Left kidney (tissue), 2 donors: ENCODE results near the gene EFCAB6. TPM values are rescaled to one million over a fixed set of nuclear protein-coding genes. Genes with fewer than 3 reads are reported as not detected.
"Not testable (repeated sequence)": the region's sequence is repeated elsewhere in the genome, so short reads cannot be mapped to it uniquely, and the experiment has no call there.

Experiments
- DNase-seq: peaks from one replicate; pipeline ENCODE4 v3.0.0-alpha.2; 2013
- polyA plus RNA-seq: library from polyadenylated mRNA; unstranded; fragments of 120-200 nt; gene quantifications from one replicate; pipeline ENCODE4 v1.2.1, GENCODE V29; 2013; ENCODE audit not compliant: insufficient read length

The EFCAB6 gene
- polyA plus RNA-seq, 1 donor, result 6.5 TPM

GRCh38 chr22:43720716-43721115, 91.4 kb downstream of the EFCAB6 start:
- no peak for DNase-seq

GRCh38 chr22:43714104-43714503, 98.0 kb downstream of the EFCAB6 start:
- DNase-seq, result no peak

- no peak for DNase-seq
Observed at GRCh38 chr22:43711681-43712080, 100.4 kb downstream of the EFCAB6 start.

GRCh38 chr22:43707648-43708047, 104.5 kb downstream of the EFCAB6 start:
- DNase-seq, result no peak

GRCh38 chr22:43706571-43707328, 105.4 kb downstream of the EFCAB6 start:
- no peak for DNase-seq

DNA sequence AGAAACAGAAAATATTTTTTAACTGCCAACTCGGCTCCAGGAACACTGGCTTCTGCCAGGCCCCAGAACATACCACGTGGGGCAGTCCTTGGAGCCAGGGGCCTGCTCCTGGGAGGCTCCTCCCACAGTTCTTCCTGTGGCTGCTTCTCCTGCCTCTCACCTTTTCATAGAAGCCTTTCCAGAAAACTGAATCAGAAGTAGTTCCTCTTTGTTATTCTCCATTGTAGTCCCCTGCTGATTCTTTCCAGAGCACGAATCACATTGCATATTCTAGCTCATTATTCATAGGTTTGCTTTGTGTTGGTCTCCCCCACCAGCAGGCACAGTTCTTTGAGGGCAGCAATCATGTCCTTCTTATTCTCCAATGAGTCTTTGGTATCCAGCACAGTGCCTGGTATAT, 106.0 kb downstream of the EFCAB6 start:
- no peak for DNase-seq

DNA sequence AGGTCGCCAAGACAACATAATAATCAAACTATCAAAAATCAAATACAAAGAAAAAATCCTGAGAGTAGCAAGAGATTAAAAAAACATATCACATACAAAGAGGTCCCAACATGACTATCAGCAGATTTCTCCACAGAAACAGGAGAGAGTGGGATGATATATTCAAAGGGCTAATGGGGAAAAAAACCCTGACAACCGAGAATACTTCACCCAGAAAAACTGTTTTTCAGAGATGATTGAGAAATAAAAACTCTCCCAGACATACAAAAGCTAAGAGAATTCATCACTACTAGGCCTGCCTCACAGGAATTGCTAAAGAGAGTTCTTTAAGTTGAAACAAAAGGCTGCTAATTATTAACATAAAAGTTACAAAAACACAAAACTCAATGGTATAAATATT, 108.1 kb downstream of the EFCAB6 start:
- DNase-seq, result no peak

GRCh38 chr22:43698403-43698802, 113.7 kb downstream of the EFCAB6 start:
- DNase-seq, result no peak

DNA sequence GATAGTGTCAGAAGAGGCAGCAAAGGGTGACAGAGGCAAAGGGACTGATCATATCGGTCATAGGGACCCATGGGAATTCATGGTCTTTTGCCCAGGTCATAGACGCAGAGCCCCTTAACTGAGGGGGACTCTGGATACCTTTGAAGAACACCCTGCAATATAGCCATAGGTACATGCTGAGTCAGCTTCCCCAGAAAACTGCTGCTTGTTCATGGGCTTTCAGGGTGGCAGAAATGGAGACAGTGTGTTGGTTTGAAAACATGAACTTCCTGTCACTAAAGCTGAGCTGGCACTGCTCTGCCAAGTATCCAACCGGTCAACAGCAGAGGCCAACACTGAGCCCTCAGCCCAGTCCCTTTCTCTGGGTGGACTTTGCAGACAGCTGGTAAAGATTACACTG, 114.2 kb downstream of the EFCAB6 start:
- DNase-seq, result no peak

DNA sequence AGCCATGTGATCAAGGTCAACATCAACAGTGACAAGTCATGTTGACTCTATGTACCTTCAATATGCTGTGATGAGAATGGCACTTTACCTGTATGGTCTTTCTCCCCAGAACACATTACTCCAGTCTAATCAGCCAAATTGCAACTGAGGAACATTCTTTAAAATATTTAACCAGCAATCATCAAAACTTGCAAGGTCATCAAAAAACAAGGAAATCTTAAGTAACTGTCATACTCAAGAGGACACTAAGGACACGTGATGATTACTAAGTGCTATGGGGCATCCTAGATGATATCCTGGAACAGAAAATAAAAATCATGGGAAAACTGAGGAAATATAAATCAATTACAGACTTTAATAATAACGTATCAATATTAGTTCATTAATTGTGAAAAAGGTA, 118.9 kb downstream of the EFCAB6 start:
- no peak for DNase-seq

- DNase-seq, result peak; percentile 29
Observed at GRCh38 chr22:43689356-43689755, 122.7 kb downstream of the EFCAB6 start.

GRCh38 chr22:43682851-43683250, 129.3 kb downstream of the EFCAB6 start:
- no peak for DNase-seq

GRCh38 chr22:43681731-43682360, 130.3 kb downstream of the EFCAB6 start:
- no peak for DNase-seq

GRCh38 chr22:43670513-43670912, 141.6 kb downstream of the EFCAB6 start:
- DNase-seq, result peak; percentile 5

GRCh38 chr22:43669190-43669589, 142.9 kb downstream of the EFCAB6 start:
- no peak for DNase-seq

- DNase-seq, result no peak
Observed at GRCh38 chr22:43667656-43668055, 144.4 kb downstream of the EFCAB6 start.

DNA sequence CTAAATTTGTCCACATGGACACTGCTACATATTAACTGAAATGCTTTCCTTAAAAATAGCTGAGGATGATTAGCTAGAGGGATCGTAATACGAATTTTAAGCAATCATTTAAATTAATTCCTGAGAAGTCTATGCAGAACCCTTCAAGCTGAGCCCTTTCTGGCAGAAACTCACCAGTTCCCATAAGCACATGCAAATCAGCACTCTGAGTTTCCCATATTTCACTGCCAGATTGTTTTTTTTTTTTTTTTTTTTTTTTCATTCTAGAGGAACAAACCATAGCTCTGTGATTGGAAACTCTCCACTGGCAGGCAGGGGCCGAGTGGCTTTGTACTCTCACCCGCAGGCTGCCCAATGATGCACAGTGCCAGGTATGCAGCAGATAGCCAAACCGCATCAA, 145.6 kb downstream of the EFCAB6 start:
- DNase-seq, result no peak

DNA sequence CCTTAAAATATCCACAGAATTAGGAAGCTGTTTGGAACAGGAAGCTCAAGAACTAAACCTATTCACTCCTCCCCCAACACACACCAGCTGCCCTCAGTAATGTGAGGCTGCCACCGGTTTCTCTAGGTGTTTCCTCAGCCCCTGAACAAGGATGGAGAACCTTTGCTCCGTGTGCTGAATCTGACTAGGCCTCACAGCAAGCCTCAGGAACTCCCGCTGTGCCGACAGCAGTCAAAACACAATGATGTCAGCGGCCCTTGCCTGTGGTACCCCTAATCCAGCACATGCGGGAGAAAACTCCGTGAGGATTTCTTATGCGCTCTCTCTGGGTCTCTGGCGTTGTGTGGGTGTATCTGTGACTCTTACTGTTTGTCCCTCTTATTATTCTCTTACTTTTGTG, 153.3 kb downstream of the EFCAB6 start:
- no peak for DNase-seq

- not testable (repeated sequence) for DNase-seq
Observed at GRCh38 chr22:43656581-43656980, 155.5 kb downstream of the EFCAB6 start.

DNA sequence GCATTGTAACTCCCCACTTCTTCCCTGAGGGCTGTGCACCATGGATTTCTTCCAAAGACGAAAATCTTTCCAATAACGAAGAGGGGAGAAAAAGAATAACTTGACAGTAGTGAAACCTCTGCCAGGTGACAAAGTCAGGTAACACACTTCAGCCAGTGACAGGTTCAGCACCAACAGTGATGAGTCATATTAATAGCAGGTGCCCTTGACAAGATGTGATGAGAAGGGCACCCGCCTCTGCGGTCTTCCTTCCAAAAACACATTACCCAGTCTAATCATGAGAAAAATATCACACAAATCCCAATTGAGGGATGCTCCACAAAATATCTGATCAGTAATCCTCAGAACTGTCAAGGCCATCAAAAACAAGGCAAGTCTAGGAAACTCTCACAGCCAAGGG, 157.8 kb downstream of the EFCAB6 start:
- DNase-seq, result no peak

GRCh38 chr22:43652845-43653244, 159.3 kb downstream of the EFCAB6 start:
- no peak for DNase-seq

DNA sequence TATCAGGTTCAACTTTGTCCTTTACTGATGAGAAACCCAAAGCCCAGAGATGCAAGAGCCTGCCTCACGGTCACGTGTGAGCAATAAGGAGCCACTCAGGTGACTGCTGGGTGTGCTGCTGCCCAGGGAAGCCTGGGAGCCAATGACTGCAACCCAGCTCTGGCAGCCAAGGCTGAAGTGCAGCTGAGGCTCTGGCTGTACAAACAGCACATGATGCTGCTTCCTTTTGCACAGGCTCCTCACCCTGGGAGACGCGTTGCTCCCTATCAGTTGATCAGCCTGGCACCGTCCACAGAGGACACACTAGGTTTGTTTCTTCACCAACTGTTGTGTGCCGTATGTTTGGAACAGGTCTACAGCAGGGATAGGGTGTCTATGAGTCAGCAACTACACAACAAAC, 168.7 kb downstream of the EFCAB6 start:
- no peak for DNase-seq

- DNase-seq, result peak; percentile 15
Observed at GRCh38 chr22:43642319-43643206, 169.5 kb downstream of the EFCAB6 start.
